Suppressor macrophage treated with lipopolysaccharide for 4 hours (primary cell): ENCODE results near the gene ANK2.
"Not testable (repeated sequence)": the region's sequence is repeated elsewhere in the genome, so short reads cannot be mapped to it uniquely, and the experiment has no call there.

ENCODE experiments used
- DNase-seq: peaks from one replicate; pipeline ENCODE4 v3.0.0-alpha.2; 2020

The ANK2 gene

GRCh38 chr4:113052379-113052951 lies 3.0 kb downstream of the ANK2 start:
- DNase-seq: no peak

- no peak for DNase-seq
These were observed 4.4 kb downstream of the ANK2 start for GRCh38 chr4:113053883-113054282.

- DNase-seq: no peak
These were observed 6.9 kb downstream of the ANK2 start for GRCh38 chr4:113056318-113056717.

DNA sequence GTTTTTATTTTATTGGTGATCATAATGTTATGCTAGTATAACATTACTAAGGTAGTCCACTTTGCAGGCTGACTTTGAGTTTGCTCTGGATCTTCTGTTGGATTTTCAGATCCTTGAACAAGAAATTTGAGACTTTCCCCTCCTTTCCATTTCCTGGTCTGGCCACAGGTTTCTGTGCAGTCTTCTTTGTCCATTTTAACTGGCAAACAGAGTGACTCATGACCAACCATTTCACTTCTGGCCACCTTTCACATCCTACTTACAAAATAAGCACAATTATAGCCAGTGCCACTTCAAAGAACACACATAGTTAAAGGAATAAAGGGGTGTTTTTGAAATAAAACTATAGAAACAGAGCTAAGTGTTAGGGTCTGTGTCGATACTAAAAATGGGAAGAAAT lies 8.4 kb downstream of the ANK2 start:
- DNase-seq: no peak

DNA sequence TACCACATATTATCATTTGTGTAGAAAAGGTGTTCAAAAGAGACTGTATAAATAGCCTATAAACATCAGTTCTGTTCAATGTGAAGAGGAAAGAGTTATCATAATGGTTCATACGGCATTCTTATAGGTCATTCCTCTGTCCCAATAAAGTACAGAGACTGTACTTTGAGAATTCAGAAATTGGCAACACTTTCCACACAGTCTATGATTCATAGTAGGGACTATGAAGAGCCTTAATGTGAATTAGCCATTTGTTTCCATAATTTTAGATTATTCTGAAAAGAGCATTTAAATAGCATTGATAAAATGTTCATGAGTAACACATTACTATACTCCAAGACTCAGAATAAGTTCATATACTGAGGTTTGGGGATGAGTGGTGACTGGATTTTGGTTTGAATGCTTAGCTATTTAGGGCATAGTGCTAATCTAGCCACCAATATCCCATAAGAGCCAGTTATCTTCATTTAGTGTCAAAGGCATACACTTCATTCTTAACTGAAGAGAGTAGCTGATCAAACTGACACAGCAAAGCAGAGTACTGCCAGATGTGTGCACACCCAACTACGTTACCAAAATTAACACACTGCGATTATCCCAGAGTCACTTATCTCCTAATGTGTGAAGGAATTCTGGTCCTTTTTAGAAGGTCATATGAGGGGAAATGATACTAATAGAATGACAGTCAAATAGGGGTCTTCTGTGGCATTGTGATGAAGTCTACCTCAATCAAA lies 10.2 kb downstream of the ANK2 start:
- DNase-seq: no peak

GRCh38 chr4:113060853-113061252 lies 11.4 kb downstream of the ANK2 start:
- no peak for DNase-seq

GRCh38 chr4:113064244-113064643 lies 14.8 kb downstream of the ANK2 start:
- no peak for DNase-seq

- DNase-seq: no peak
These were observed 16.2 kb downstream of the ANK2 start for GRCh38 chr4:113065629-113066028.

DNA sequence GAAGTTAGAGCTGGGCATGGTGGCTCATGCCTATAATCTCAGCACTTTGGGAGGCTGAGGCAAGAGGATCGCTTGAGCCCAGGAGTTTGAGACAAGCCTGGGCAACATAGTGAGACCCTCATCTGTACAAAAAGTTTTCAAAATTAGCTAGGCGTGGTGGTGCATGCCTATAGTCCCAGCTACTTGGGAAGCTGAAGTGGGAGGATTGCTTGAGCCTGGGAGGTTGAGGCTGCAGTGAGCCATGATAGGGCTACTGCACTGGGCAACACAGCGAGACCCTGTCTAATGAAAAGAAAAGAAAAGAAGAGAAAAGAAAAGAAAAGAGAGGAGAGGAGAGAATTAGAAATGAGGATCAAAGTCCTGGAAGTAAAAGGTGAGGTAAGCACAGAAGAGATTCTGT lies 19.3 kb downstream of the ANK2 start:
- DNase-seq: not testable (repeated sequence)

- no peak for DNase-seq
These were observed 19.9 kb downstream of the ANK2 start for GRCh38 chr4:113069212-113069892.

- DNase-seq: no peak
These were observed 21.3 kb downstream of the ANK2 start for GRCh38 chr4:113070755-113071154.

DNA sequence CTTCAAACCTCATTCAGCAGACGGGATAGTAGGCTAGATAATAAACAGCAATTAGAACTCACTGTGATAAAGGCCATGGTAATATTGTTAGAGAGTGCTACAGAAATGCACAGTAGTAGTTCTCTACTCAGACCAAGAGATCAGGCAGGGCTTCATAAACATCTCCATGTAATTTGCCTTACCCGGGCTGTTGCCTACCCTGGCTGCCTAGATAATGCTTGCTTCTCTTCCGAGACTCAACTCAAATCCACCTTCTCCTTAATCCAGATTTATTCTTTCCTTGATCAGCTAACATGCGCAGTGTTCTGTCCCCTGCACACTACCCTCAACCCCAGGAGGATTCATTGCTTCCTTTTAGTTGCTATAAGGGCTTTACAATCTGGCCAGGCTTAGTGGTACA lies 21.8 kb downstream of the ANK2 start:
- no peak for DNase-seq

GRCh38 chr4:113071805-113072204 lies 22.4 kb downstream of the ANK2 start:
- no peak for DNase-seq

DNA sequence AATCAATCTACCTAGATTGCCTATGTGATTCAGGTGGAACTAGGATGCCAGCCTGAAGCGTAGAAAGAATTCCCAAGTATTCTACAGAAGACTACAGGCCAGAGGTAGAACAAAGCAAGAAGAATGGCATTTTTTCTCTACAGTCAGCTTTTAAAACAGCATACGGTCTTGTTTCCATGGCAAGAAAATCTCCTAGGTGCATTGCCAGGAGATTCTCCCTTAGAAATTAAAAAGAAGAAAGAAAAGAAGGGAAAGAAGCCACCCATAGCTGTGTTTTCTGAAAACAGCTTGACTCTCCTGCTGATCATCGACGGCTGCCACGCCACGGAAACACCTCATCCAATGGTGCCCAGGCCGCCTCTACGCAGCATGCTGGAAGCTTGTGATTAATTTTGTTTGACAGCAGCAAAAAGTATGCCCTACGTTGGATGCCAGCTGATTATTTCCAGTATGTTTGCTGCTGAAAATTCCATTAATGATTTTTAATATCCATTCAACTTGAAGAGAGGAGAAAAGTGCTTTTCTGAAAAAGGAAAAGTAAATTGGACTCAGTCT lies 24.1 kb downstream of the ANK2 start:
- no peak for DNase-seq

- no peak for DNase-seq
These were observed 28.1 kb downstream of the ANK2 start for GRCh38 chr4:113077575-113077974.

GRCh38 chr4:113078066-113078465 lies 28.6 kb downstream of the ANK2 start:
- no peak for DNase-seq

DNA sequence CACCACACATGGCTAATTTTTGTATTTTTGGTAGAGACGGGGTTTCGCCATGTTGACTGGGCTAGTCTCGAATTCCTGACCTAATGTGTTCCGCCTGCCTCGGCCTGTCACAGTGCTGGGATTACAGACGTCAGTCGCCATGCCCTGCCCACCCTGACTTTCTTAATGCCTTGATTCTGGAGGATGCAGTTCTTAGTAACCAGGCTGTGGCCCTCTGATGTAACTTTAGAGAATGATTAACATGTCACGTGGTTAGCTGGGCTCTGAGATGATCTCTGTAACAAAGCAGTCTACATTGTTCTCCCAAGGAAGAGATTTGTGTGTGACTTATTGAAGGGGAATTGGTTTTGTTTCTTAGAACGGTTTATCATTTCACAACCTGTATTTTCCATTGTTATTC lies 30.6 kb downstream of the ANK2 start:
- DNase-seq: no peak

DNA sequence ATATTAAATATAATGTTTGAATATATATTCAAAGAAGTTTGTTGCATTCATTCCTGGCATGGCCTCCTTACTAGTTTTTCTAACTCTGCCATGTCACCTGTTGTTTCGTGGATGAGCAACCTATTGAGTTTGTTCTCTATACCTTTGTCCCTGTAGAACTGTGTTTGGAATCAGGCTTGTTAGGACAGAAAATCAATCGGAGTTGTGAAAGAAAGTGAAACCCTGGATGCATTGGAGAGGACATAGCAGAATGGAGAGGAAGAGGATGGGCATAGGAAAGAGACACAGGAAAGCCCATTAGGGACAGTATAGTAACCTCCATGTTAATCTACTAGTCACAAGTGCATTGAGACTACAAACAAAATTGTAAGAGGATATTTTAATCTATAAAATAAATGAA lies 31.2 kb downstream of the ANK2 start:
- DNase-seq: no peak

GRCh38 chr4:113083346-113083745 lies 33.9 kb downstream of the ANK2 start:
- DNase-seq: no peak

- DNase-seq: no peak
These were observed 36.8 kb downstream of the ANK2 start for GRCh38 chr4:113086172-113086695.

DNA sequence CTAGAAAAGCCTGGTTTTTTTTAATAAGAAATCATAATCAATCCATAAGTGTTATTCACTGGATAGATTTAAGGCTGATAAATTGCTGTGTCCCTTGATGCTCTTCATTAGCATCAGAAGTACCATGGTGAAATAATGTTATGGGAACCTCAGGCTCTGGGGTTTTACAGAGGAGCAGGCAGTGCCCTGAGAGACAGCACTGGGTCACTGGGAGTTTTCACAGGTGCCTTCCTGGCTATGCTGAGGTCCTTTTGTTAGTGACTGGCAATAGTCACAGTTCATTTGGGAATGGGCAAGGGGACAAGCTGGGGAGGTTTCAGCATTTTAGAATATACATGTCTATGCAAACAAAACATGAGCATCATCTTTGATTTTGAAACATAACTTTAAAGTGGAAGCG lies 38.6 kb downstream of the ANK2 start:
- no peak for DNase-seq

GRCh38 chr4:113090954-113091353 lies 41.5 kb downstream of the ANK2 start:
- no peak for DNase-seq

DNA sequence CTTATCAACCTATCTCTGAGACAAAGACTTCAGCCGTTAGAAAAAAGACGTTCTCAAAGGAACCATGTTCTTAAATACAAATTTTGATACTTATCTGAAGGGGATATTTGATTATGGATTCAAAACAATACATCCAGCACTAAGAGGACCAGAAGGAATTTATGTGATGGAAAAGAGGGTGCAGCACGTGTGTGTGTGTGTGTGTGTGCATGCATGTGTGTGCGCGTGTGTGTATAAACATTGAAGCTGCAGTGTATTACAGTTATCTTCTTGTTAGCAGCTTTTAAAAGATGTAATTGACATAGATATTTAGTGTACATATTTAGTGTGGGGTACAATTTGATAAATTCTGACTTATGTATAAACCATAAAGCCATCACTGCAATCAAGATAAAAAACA lies 44.9 kb downstream of the ANK2 start:
- DNase-seq: no peak

- no peak for DNase-seq
These were observed 45.3 kb downstream of the ANK2 start for GRCh38 chr4:113094802-113095201.
